ENCODE results near the gene TMPRSS9. TPM values are rescaled to one million over a fixed set of nuclear protein-coding genes. Genes with fewer than 3 reads are reported as not detected.

TMPRSS9 gene
- total and polyA plus RNA-seq, 2 of the 13 experiments (the other 11 are each of a cell fraction or from before 2014, with no cell fraction given) = 2.5 to 5.2 TPM

- TF ChIP-seq MTF1 (CRISPR knock-in tag; IDR thresholded peaks at IDR 0.05) (no peak), GZF1 (CRISPR knock-in tag; IDR thresholded peaks at IDR 0.05) (no peak), ZNF547 (CRISPR knock-in tag; IDR thresholded peaks at IDR 0.05) (no peak), CREM (IDR thresholded peaks at IDR 0.05) (no peak), CREM (CRISPR knock-in tag; IDR thresholded peaks at IDR 0.05) (no peak), ZHX1 (CRISPR knock-in tag; IDR thresholded peaks at IDR 0.05; ENCODE audit: low read depth) (no peak), EP300 (IDR thresholded peaks at IDR 0.05; ENCODE audit: low read depth in 2 of 2, low read length in 2 of 2) (peak in 1 of 2 experiments; percentile 20; a peak in 1 of 4 replicates), EP300 (CRISPR knock-in tag; IDR thresholded peaks at IDR 0.05; ENCODE audit: borderline replicate concordance) (no peak), SMAD3 (CRISPR knock-in tag; IDR thresholded peaks at IDR 0.05) (no peak), KMT2A (CRISPR knock-in tag; IDR thresholded peaks at IDR 0.05) (no peak), ZNF570 (CRISPR knock-in tag; IDR thresholded peaks at IDR 0.05; ENCODE audit: borderline replicate concordance) (no peak), PRPF4 (IDR thresholded peaks at IDR 0.05; ENCODE audit: low read depth, low read length, poor library complexity, severe bottlenecking) (no peak), RCOR2 (CRISPR knock-in tag; IDR thresholded peaks at IDR 0.05) (peak; percentile 30; the same call in 1 of the 2 replicates), EED (CRISPR knock-in tag; IDR thresholded peaks at IDR 0.05) (no peak; the same call in 1 of the 2 replicates), BORCS8-MEF2B (CRISPR knock-in tag; IDR thresholded peaks at IDR 0.05) (no peak), ZBTB46 (CRISPR knock-in tag; IDR thresholded peaks at IDR 0.05; ENCODE audit: borderline replicate concordance) (no peak), NCOA2 (CRISPR knock-in tag; IDR thresholded peaks at IDR 0.05) (0 out of 2 replicates have a peak, but pooled peaks have one; percentile 6), ZNF484 (CRISPR knock-in tag; IDR thresholded peaks at IDR 0.05; ENCODE audit: borderline replicate concordance, low read depth) (no peak)
- TF ChIP-seq, protein P1, sequence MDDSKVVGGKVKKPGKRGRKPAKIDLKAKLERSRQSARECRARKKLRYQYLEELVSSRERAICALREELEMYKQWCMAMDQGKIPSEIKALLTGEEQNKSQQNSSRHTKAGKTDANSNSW (CRISPR knock-in tag; IDR thresholded peaks at IDR 0.05; ENCODE audit: borderline replicate concordance) = no peak
- TF ChIP-seq, protein P2, sequence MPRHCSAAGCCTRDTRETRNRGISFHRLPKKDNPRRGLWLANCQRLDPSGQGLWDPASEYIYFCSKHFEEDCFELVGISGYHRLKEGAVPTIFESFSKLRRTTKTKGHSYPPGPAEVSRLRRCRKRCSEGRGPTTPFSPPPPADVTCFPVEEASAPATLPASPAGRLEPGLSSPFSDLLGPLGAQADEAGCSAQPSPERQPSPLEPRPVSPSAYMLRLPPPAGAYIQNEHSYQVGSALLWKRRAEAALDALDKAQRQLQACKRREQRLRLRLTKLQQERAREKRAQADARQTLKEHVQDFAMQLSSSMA (CRISPR knock-in tag; IDR thresholded peaks at IDR 0.05) = no peak
- TF ChIP-seq, protein P3, sequence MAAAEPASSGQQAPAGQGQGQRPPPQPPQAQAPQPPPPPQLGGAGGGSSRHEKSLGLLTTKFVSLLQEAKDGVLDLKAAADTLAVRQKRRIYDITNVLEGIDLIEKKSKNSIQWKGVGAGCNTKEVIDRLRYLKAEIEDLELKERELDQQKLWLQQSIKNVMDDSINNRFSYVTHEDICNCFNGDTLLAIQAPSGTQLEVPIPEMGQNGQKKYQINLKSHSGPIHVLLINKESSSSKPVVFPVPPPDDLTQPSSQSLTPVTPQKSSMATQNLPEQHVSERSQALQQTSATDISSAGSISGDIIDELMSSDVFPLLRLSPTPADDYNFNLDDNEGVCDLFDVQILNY (CRISPR knock-in tag; conservative IDR thresholded peaks at IDR 0.05) = no peak
Measured at GRCh38 chr19:2394442-2395292, 34.6 kb downstream of the TMPRSS9 start (continued).
